K562 (cell line): ENCODE results near the gene SON. TPM values are rescaled to one million over a fixed set of nuclear protein-coding genes. Genes with fewer than 3 reads are reported as not detected.
A peak's percentile ranks its signal among the peaks of the same experiment; 100 is the strongest.

Source experiments
- ATAC-seq: fragments of 200-7000 bp; cut with Tn5 transposase; 3 replicates; pipeline ENCODE4 v1.9.1; 2020; ENCODE audit warnings: moderate library complexity
- BruUV-seq: library from RNA; stranded (reverse); fragments of 400-500 nt; replicated peaks from 2 replicates; lab custom pipeline; 2021; lab: Mats Ljungman, UMichigan
- CTCF ChIA-PET: fragments of 300-600 bp; formaldehyde crosslinking; extraction: SDS; loops from one replicate; lab custom pipeline; 2021; ENCODE audit warnings: low intra/inter-chr PET ratio; lab: Yijun Ruan, JAX
- POLR2A ChIA-PET: fragments of 300-600, 350-650 bp; sonication (Branson Sonifier 250); formaldehyde crosslinking; extraction: SDS; loops from one replicate; lab custom pipeline; 2021; ENCODE audit warnings: antibody characterized with exemption, inconsistent platforms; lab: Yijun Ruan, JAX
- DNase-seq, 4 experiments: peaks; one replicate each; pipeline versions ENCODE4 v3.0.0 to v3.0.0-alpha.2; 2011 to 2018; ENCODE audit warnings: low spot score in 3 of 4, mixed read lengths in 3 of 4; ENCODE audit errors: extremely low read depth in 1 of 4
- FAIRE-seq: peaks from 2 replicates; lab custom pipeline; 2011; peaks lifted over from hg19 to GRCh38; lab: Jason Lieb, UNC
- H2AFZ ChIP-seq: 2 replicates; pipeline ENCODE4 v1.6.0; 2011; ENCODE audit warnings: low read depth, low read length, control low read depth, inconsistent platforms
- H3K27ac ChIP-seq: fragments of 200-600 bp; 3 replicates; pipeline ENCODE4 v1.8.0; 2011; ENCODE audit warnings: low read depth, mild to moderate bottlenecking, control low read depth, inconsistent platforms, low read length, moderate library complexity, mixed read lengths; ENCODE audit errors: extremely low read depth
- H3K27me3 ChIP-seq, 2 experiments: fragments of 300-600 bp in 1 of 2; 2 replicates in 1 of 2; 3 replicates in 1 of 2; pipeline versions ENCODE4 v1.6.0 to v1.8.0; 2011; ENCODE audit warnings: inconsistent platforms in 2 of 2, low read length in 2 of 2, mild to moderate bottlenecking in 1 of 2, mixed read lengths in 1 of 2, moderate library complexity in 1 of 2; ENCODE audit not compliant: control insufficient read depth in 2 of 2, insufficient read depth in 2 of 2
- H3K36me3 ChIP-seq: fragments of 300-600 bp; 3 replicates; pipeline ENCODE4 v1.8.0; 2011; ENCODE audit warnings: mild to moderate bottlenecking, low read length, inconsistent platforms; ENCODE audit not compliant: control insufficient read depth, insufficient read depth
- H3K4me1 ChIP-seq, 2 experiments: fragments of 200-600 bp in 1 of 2; replicated peaks in 1 of 2; 2 replicates in 1 of 2; 3 replicates in 1 of 2; pipeline versions ENCODE4 v1.5.1 to v1.8.0; 2011; ENCODE audit warnings: inconsistent platforms in 2 of 2, low read length in 2 of 2, mild to moderate bottlenecking in 1 of 2, mixed read lengths in 1 of 2, moderate library complexity in 1 of 2; ENCODE audit not compliant: control insufficient read depth in 2 of 2, insufficient read depth in 2 of 2
- H3K4me2 ChIP-seq: 2 replicates; pipeline ENCODE4 v1.6.1; 2011; ENCODE audit warnings: low read length, control low read depth, inconsistent platforms, mixed read lengths; ENCODE audit not compliant: insufficient read depth
- H3K4me3 ChIP-seq: fragments of 200-600 bp; sonication (generic), shearing (Covaris generic); 2 replicates; pipeline ENCODE4 v1.5.1; 2016; ENCODE audit warnings: control low read depth, inconsistent platforms
- H3K79me2 ChIP-seq: fragments of 200-600 bp; 3 replicates; pipeline ENCODE4 v1.8.0; 2011; ENCODE audit warnings: low read length, inconsistent platforms; ENCODE audit not compliant: control insufficient read depth, insufficient read depth
- H3K9ac ChIP-seq, 2 experiments: 2 replicates each; pipeline versions ENCODE4 v1.6.0 to v1.6.1; 2011; ENCODE audit warnings: low read depth in 2 of 2, low read length in 2 of 2, control low read depth in 1 of 2, inconsistent platforms in 1 of 2, mild to moderate bottlenecking in 1 of 2, mixed read lengths in 1 of 2; ENCODE audit not compliant: insufficient read depth in 1 of 2
- H3K9me1 ChIP-seq: one replicate; pipeline ENCODE4 v1.6.0; 2011; ENCODE audit warnings: inconsistent platforms, mild to moderate bottlenecking, low read length, moderate library complexity; ENCODE audit not compliant: control insufficient read depth, insufficient read depth
- H3K9me3 ChIP-seq: replicated peaks from 2 replicates; pipeline ENCODE4 v1.5.1; 2011; ENCODE audit warnings: low read depth, low read length, inconsistent platforms; ENCODE audit not compliant: control insufficient read depth, insufficient read depth
- H4K20me1 ChIP-seq: replicated peaks from 2 replicates; pipeline ENCODE4 v1.6.1; 2011; ENCODE audit warnings: low read length, inconsistent platforms, mixed read lengths; ENCODE audit not compliant: control insufficient read depth, insufficient read depth
- ATF4 ChIP-seq: fragments of 450-650 bp; formaldehyde crosslinking; IDR thresholded peaks from 2 replicates; pipeline ENCODE4 v1.4.0; 2022; ENCODE audit warnings: mild to moderate bottlenecking, moderate library complexity
- C11orf30 ChIP-seq: fragments of 450-650 bp; IDR thresholded peaks from 2 replicates; pipeline ENCODE4 v1.6.1; 2016; ENCODE audit warnings: low read depth, mild to moderate bottlenecking
- CEBPB ChIP-seq: fragments of 450-650 bp; IDR thresholded peaks from 2 replicates; pipeline ENCODE4 v1.6.1; 2016; ENCODE audit warnings: missing genetic modification characterization, missing compliant biosample characterization
- CEBPG ChIP-seq, 3 experiments: fragments of 200-800 bp in 1 of 3; sonication (Bioruptor generic) in 1 of 3; sonication (generic) in 1 of 3; formaldehyde crosslinking in 1 of 3; IDR thresholded peaks in 2 of 3; conservative IDR thresholded peaks in 1 of 3; 2 replicates each; pipeline versions ENCODE4 v1.6.1 to v1.8.0; 2016 to 2022; ENCODE audit warnings: missing compliant biosample characterization in 2 of 3, missing genetic modification characterization in 2 of 3, mild to moderate bottlenecking in 1 of 3, missing genetic modification reagents in 1 of 3
- MTA1 ChIP-seq: fragments of 450-650 bp; IDR thresholded peaks from 2 replicates; pipeline ENCODE4 v1.6.1; 2017; ENCODE audit warnings: borderline replicate concordance
- ZSCAN32 ChIP-seq: fragments of 450-650 bp; formaldehyde crosslinking; IDR thresholded peaks from 2 replicates; pipeline ENCODE4 v1.4.0; 2020; ENCODE audit warnings: mild to moderate bottlenecking, moderate library complexity
- WGBS: fragments of 100-300 bp; shearing (Covaris generic); methylation state at CpG from one replicate; pipeline ENCODE4 v1.1.6; 2016; ENCODE audit warnings: low coverage, mixed read lengths; ENCODE audit not compliant: insufficient coverage; ENCODE audit errors: missing lambda C conversion rate; 5-methylcytosine and 5-hydroxymethylcytosine counted together
- in situ Hi-C: fragments of 300-500 bp; cut with MboI; formaldehyde crosslinking; loops from 4 replicates; pipeline ENCODE4 v1.15.0; 2018; ENCODE audit warnings: inconsistent platforms, mixed read lengths
- intact Hi-C: fragments of 100-400 bp; cut with micrococcal nuclease; formaldehyde crosslinking; loops from 2 replicates; pipeline ENCODE4 v1.14.2; 2022
- polyA plus RNA-seq, 8 experiments: library from polyadenylated mRNA; depleted of rRNA in 4 of 8; stranded (reverse) in 5 of 8; unstranded in 3 of 8; fragments of >200 nt; fragmentation: Nextera tagmentation in 2 of 8; fragmentation: Illumina TruSeq in 1 of 8; extraction: Ambion mirVana in 2 of 8; extraction: Trizol in 1 of 8; gene quantifications; 2 replicates each; pipeline versions ENCODE4 v1.2.1 to v1.2.3, GENCODE V29; 2011 to 2014; ENCODE audit warnings: inconsistent platforms in 1 of 8, missing spikeins in 1 of 8
- total RNA-seq, 7 experiments: library from RNA; depleted of rRNA in 6 of 7; stranded (reverse); fragments of >200 nt in 6 of 7; fragmentation: Illumina TruSeq in 2 of 7; extraction: Trizol in 2 of 7; gene quantifications; 2 replicates each; pipeline versions ENCODE4 v1.2.1 to v1.2.3, GENCODE V29; 2011 to 2021; ENCODE audit warnings: low replicate concordance in 1 of 7
- TF ChIP-seq, protein P1 (sequence below), 2 experiments: fragments of 450-650 bp in 1 of 2; sonication (generic) in 1 of 2; formaldehyde crosslinking in 1 of 2; IDR thresholded peaks in 1 of 2; conservative IDR thresholded peaks in 1 of 2; 2 replicates each; pipeline versions ENCODE4 v1.6.1 to v1.8.1; 2016 to 2023; ENCODE audit warnings: mild to moderate bottlenecking in 2 of 2, moderate library complexity in 2 of 2, inconsistent platforms in 1 of 2, missing genetic modification reagents in 1 of 2

The SON gene
- total and polyA plus RNA-seq, 9 of the 15 experiments (the other 6 are each of a cell fraction or from before 2014, with no cell fraction given) = 105 to 742 (median 187) TPM

- DNase-seq (no peak), FAIRE-seq (no peak), ATAC-seq (no peak)
- Histone ChIP-seq H3K4me2 (no peak overlapping the region), H3K79me2 (no peaks in the 10 kb centered on the region), H3K9me1 (no peaks in the 10 kb centered on the region), H4K20me1 (no peaks in the 10 kb centered on the region), H3K36me3 (peaks cover 59% of the 10 kb centered on the region), H3K9me3 (no peaks in the 10 kb centered on the region), H3K27ac (no peak overlapping the region), H3K9ac (no peak overlapping the region), H2AFZ (no peak overlapping the region), H3K4me3 (no peak overlapping the region), H3K27me3 (no peaks in the 10 kb centered on the region), H3K4me1 (no peaks in the 10 kb centered on the region)
- in situ Hi-C loops = no loop called here
- intact Hi-C loops = no loop called here
- no TSS peak for BruUV-seq
- no peak for TF ChIP-seq MTA1
- peak; percentile 66 for TF ChIP-seq ATF4 (CRISPR knock-in tag)
- TF ChIP-seq, protein P1, sequence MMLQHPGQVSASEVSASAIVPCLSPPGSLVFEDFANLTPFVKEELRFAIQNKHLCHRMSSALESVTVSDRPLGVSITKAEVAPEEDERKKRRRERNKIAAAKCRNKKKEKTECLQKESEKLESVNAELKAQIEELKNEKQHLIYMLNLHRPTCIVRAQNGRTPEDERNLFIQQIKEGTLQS (IDR thresholded peaks at IDR 0.05) = peak; percentile 59
- TF ChIP-seq, protein P1 (CRISPR knock-in tag; conservative IDR thresholded peaks at IDR 0.05) = no peak
- no peak for TF ChIP-seq C11orf30
- TF ChIP-seq CEBPB (tag) = 0 out of 2 replicates have a peak, but pooled peaks have one; percentile 16
- peak; percentile 52; the same call in 1 of the 2 replicates for TF ChIP-seq ZSCAN32 (CRISPR knock-in tag)
- TF ChIP-seq CEBPG (CRISPR knock-in tag; IDR thresholded peaks at IDR 0.05) = no peak
- peak; percentile 60 to 82 for TF ChIP-seq CEBPG (tag; conservative IDR thresholded peaks at IDR 0.05 in 1 of 2, IDR thresholded peaks at IDR 0.05 in 1 of 2)
- ChIA-PET POLR2A (interaction anchor here (1.1 to 2.8 kb wide), 2 partner anchors 10 to 53 kb away, joined by 3 to 15 read pairs; partner anchors contain the start of gene DONSON), CTCF (no interaction called here)
- WGBS = 83% methylated on average over 1 of the region's 1 CpG
Observed at GRCh38 chr21:33598051-33598450, 55.2 kb downstream of the SON start.
